Measurements from ENCODE around the gene FFAR1.

FFAR1 gene

GRCh38 chr19:35331551-35332214 lies 16.0 kb upstream of the FFAR1 start:
- Histone ChIP-seq H3K4me1 (ENCODE audit: insufficient read depth, low read length) (no peaks in the 10 kb centered on the region), H3K27me3 (ENCODE audit: control insufficient read depth in 1 of 2, insufficient read depth in 2 of 2, low read length in 2 of 2) (peaks cover 0 to 4% of the 10 kb centered on the region in 2 donors), H3K36me3 (ENCODE audit: insufficient read depth, low read length) (no peaks in the 10 kb centered on the region), H3K9ac (ENCODE audit: low read length) (no peak overlapping the region), H3K4me3 (ENCODE audit: low read depth in 1 of 2, low read length in 2 of 2) (no peak overlapping the region), H3K27ac (ENCODE audit: low read depth, low read length) (no peak overlapping the region), H3K9me3 (ENCODE audit: low read length) (no peaks in the 10 kb centered on the region)

- H3K9ac ChIP-seq (ENCODE audit: low read length) = no peak overlapping the region
- no peak overlapping the region for H3K27ac ChIP-seq (ENCODE audit: low read depth, low read length)
- H3K27me3 ChIP-seq (ENCODE audit: control insufficient read depth in 1 of 2, insufficient read depth in 2 of 2, low read length in 2 of 2) = peaks cover 0 to 4% of the 10 kb centered on the region in 2 donors
- no peaks in the 10 kb centered on the region for H3K9me3 ChIP-seq (ENCODE audit: low read length)
- no peak overlapping the region for H3K4me3 ChIP-seq (ENCODE audit: low read depth in 1 of 2, low read length in 2 of 2)
- no peaks in the 10 kb centered on the region for H3K4me1 ChIP-seq (ENCODE audit: insufficient read depth, low read length)
- no peaks in the 10 kb centered on the region for H3K36me3 ChIP-seq (ENCODE audit: insufficient read depth, low read length)
These were observed 14.9 kb upstream of the FFAR1 start for GRCh38 chr19:35332817-35333216.

- H3K27ac ChIP-seq (ENCODE audit: low read depth, low read length) = no peak overlapping the region
These were observed 13.5 kb upstream of the FFAR1 start for GRCh38 chr19:35334144-35334753.

GRCh38 chr19:35336166-35336955 lies 11.3 kb upstream of the FFAR1 start:
- Histone ChIP-seq H3K27ac (ENCODE audit: low read depth, low read length) (no peak overlapping the region), H3K4me1 (ENCODE audit: insufficient read depth, low read length) (no peaks in the 10 kb centered on the region), H3K4me3 (ENCODE audit: low read depth in 1 of 2, low read length in 2 of 2) (no peak overlapping the region), H3K27me3 (ENCODE audit: control insufficient read depth in 1 of 2, insufficient read depth in 2 of 2, low read length in 2 of 2) (no peaks in the 10 kb centered on the region), H3K36me3 (ENCODE audit: insufficient read depth, low read length) (no peaks in the 10 kb centered on the region), H3K9me3 (ENCODE audit: low read length) (no peaks in the 10 kb centered on the region), H3K9ac (ENCODE audit: low read length) (no peak overlapping the region)

More at GRCh38 chr19:35334144-35334753, 13.5 kb upstream of the FFAR1 start:
- H3K4me1 ChIP-seq (ENCODE audit: insufficient read depth, low read length) = no peaks in the 10 kb centered on the region
- no peaks in the 10 kb centered on the region for H3K36me3 ChIP-seq (ENCODE audit: insufficient read depth, low read length)
- no peaks in the 10 kb centered on the region for H3K9me3 ChIP-seq (ENCODE audit: low read length)
- no peak overlapping the region for H3K4me3 ChIP-seq (ENCODE audit: low read depth in 1 of 2, low read length in 2 of 2)
- H3K9ac ChIP-seq (ENCODE audit: low read length) = no peak overlapping the region
- H3K27me3 ChIP-seq (ENCODE audit: control insufficient read depth in 1 of 2, insufficient read depth in 2 of 2, low read length in 2 of 2) = peaks cover 0 to 4% of the 10 kb centered on the region in 2 donors

GRCh38 chr19:35337097-35337983 lies 10.4 kb upstream of the FFAR1 start:
- Histone ChIP-seq H3K27ac (ENCODE audit: low read depth, low read length) (no peak overlapping the region), H3K9ac (ENCODE audit: low read length) (no peak overlapping the region), H3K4me1 (ENCODE audit: insufficient read depth, low read length) (no peaks in the 10 kb centered on the region), H3K4me3 (ENCODE audit: low read depth in 1 of 2, low read length in 2 of 2) (no peak overlapping the region), H3K9me3 (ENCODE audit: low read length) (no peaks in the 10 kb centered on the region), H3K27me3 (ENCODE audit: control insufficient read depth in 1 of 2, insufficient read depth in 2 of 2, low read length in 2 of 2) (no peaks in the 10 kb centered on the region), H3K36me3 (ENCODE audit: insufficient read depth, low read length) (no peaks in the 10 kb centered on the region)

- no peaks in the 10 kb centered on the region for H3K9me3 ChIP-seq (ENCODE audit: low read length)
- no peaks in the 10 kb centered on the region for H3K27me3 ChIP-seq (ENCODE audit: control insufficient read depth in 1 of 2, insufficient read depth in 2 of 2, low read length in 2 of 2)
- H3K4me3 ChIP-seq (ENCODE audit: low read depth in 1 of 2, low read length in 2 of 2) = no peak overlapping the region
- no peak overlapping the region for H3K27ac ChIP-seq (ENCODE audit: low read depth, low read length)
- no peaks in the 10 kb centered on the region for H3K36me3 ChIP-seq (ENCODE audit: insufficient read depth, low read length)
- no peak overlapping the region for H3K9ac ChIP-seq (ENCODE audit: low read length)
- no peaks in the 10 kb centered on the region for H3K4me1 ChIP-seq (ENCODE audit: insufficient read depth, low read length)
These were observed 9.8 kb upstream of the FFAR1 start for GRCh38 chr19:35337984-35338296.

GRCh38 chr19:35340431-35340830 lies 7.3 kb upstream of the FFAR1 start:
- no peaks in the 10 kb centered on the region for H3K4me1 ChIP-seq (ENCODE audit: insufficient read depth, low read length)
- H3K9me3 ChIP-seq (ENCODE audit: low read length) = no peaks in the 10 kb centered on the region
- no peak overlapping the region for H3K27ac ChIP-seq (ENCODE audit: low read depth, low read length)
- H3K4me3 ChIP-seq (ENCODE audit: low read depth in 1 of 2, low read length in 2 of 2) = no peak overlapping the region
- H3K9ac ChIP-seq (ENCODE audit: low read length) = no peak overlapping the region
- H3K27me3 ChIP-seq (ENCODE audit: control insufficient read depth in 1 of 2, insufficient read depth in 2 of 2, low read length in 2 of 2) = peaks cover 0 to 4% of the 10 kb centered on the region in 2 donors
- no peaks in the 10 kb centered on the region for H3K36me3 ChIP-seq (ENCODE audit: insufficient read depth, low read length)

GRCh38 chr19:35341006-35341405 lies 6.7 kb upstream of the FFAR1 start:
- peaks cover 0 to 4% of the 10 kb centered on the region in 2 donors for H3K27me3 ChIP-seq (ENCODE audit: control insufficient read depth in 1 of 2, insufficient read depth in 2 of 2, low read length in 2 of 2)
- no peak overlapping the region for H3K9ac ChIP-seq (ENCODE audit: low read length)
- H3K4me1 ChIP-seq (ENCODE audit: insufficient read depth, low read length) = no peaks in the 10 kb centered on the region

GRCh38 chr19:35341565-35342225 lies 6.0 kb upstream of the FFAR1 start:
- H3K9me3 ChIP-seq (ENCODE audit: low read length) = no peaks in the 10 kb centered on the region
- no peak overlapping the region for H3K27ac ChIP-seq (ENCODE audit: low read depth, low read length)
- H3K4me1 ChIP-seq (ENCODE audit: insufficient read depth, low read length) = no peaks in the 10 kb centered on the region

More at GRCh38 chr19:35341006-35341405, 6.7 kb upstream of the FFAR1 start:
- Histone ChIP-seq H3K27ac (ENCODE audit: low read depth, low read length) (no peak overlapping the region), H3K4me3 (ENCODE audit: low read depth in 1 of 2, low read length in 2 of 2) (no peak overlapping the region), H3K9me3 (ENCODE audit: low read length) (no peaks in the 10 kb centered on the region), H3K36me3 (ENCODE audit: insufficient read depth, low read length) (no peaks in the 10 kb centered on the region)

GRCh38 chr19:35342430-35342829 lies 5.3 kb upstream of the FFAR1 start:
- Histone ChIP-seq H3K9ac (ENCODE audit: low read length) (no peak overlapping the region), H3K4me3 (ENCODE audit: low read depth in 1 of 2, low read length in 2 of 2) (no peak overlapping the region), H3K4me1 (ENCODE audit: insufficient read depth, low read length) (no peaks in the 10 kb centered on the region), H3K27me3 (ENCODE audit: control insufficient read depth in 1 of 2, insufficient read depth in 2 of 2, low read length in 2 of 2) (peaks cover 0 to 4% of the 10 kb centered on the region in 2 donors), H3K27ac (ENCODE audit: low read depth, low read length) (no peak overlapping the region), H3K9me3 (ENCODE audit: low read length) (no peaks in the 10 kb centered on the region), H3K36me3 (ENCODE audit: insufficient read depth, low read length) (no peaks in the 10 kb centered on the region)

More at GRCh38 chr19:35341565-35342225, 6.0 kb upstream of the FFAR1 start:
- H3K27me3 ChIP-seq (ENCODE audit: control insufficient read depth in 1 of 2, insufficient read depth in 2 of 2, low read length in 2 of 2) = peaks cover 0 to 4% of the 10 kb centered on the region in 2 donors
- H3K4me3 ChIP-seq (ENCODE audit: low read depth in 1 of 2, low read length in 2 of 2) = no peak overlapping the region
- no peak overlapping the region for H3K9ac ChIP-seq (ENCODE audit: low read length)
- H3K36me3 ChIP-seq (ENCODE audit: insufficient read depth, low read length) = no peaks in the 10 kb centered on the region

Measured in muscle layer of colon (tissue), 2 donors.